Ishikawa (cell line): ENCODE results near the gene CMTM5.

Source experiments
- CEBPB ChIP-seq: IDR thresholded peaks from 2 replicates; pipeline ENCODE4 v1.6.1; 2012
- CREB1 ChIP-seq: IDR thresholded peaks from 2 replicates; pipeline ENCODE4 v1.6.1; 2012; ENCODE audit warnings: low read depth
- EGR1 ChIP-seq: IDR thresholded peaks from 2 replicates; pipeline ENCODE4 v1.6.1; 2012
- EP300 ChIP-seq: IDR thresholded peaks from 2 replicates; pipeline ENCODE4 v1.6.1; 2012; ENCODE audit warnings: borderline replicate concordance
- FOXM1 ChIP-seq: IDR thresholded peaks from 2 replicates; pipeline ENCODE4 v1.6.1; 2012; ENCODE audit warnings: low read depth, borderline replicate concordance
- NFIC ChIP-seq: IDR thresholded peaks from 2 replicates; pipeline ENCODE4 v1.6.1; 2012
- RAD21 ChIP-seq: IDR thresholded peaks from 2 replicates; pipeline ENCODE4 v1.6.1; 2012; ENCODE audit warnings: low read depth
- TAF1 ChIP-seq: IDR thresholded peaks from 2 replicates; pipeline ENCODE4 v1.6.1; 2012; ENCODE audit warnings: low read depth, mild to moderate bottlenecking
- TCF12 ChIP-seq: IDR thresholded peaks from 2 replicates; pipeline ENCODE4 v1.6.1; 2012; ENCODE audit warnings: low read depth
- TEAD4 ChIP-seq: IDR thresholded peaks from 2 replicates; pipeline ENCODE4 v1.6.1; 2012
- YY1 ChIP-seq: IDR thresholded peaks from 2 replicates; pipeline ENCODE4 v1.6.1; 2012; ENCODE audit warnings: low read depth
- ZBTB7A ChIP-seq: IDR thresholded peaks from 2 replicates; pipeline ENCODE4 v1.6.1; 2012; ENCODE audit warnings: low read depth
- TF ChIP-seq, protein P1 (sequence below): IDR thresholded peaks from 2 replicates; pipeline ENCODE4 v1.6.1; 2012; ENCODE audit warnings: low read depth, mild to moderate bottlenecking
- TF ChIP-seq, protein P2 (sequence below): IDR thresholded peaks from 2 replicates; pipeline ENCODE4 v1.6.1; 2012
- TF ChIP-seq, protein P3 (sequence below): IDR thresholded peaks from 2 replicates; pipeline ENCODE4 v1.6.1; 2012

Gene CMTM5

DNA sequence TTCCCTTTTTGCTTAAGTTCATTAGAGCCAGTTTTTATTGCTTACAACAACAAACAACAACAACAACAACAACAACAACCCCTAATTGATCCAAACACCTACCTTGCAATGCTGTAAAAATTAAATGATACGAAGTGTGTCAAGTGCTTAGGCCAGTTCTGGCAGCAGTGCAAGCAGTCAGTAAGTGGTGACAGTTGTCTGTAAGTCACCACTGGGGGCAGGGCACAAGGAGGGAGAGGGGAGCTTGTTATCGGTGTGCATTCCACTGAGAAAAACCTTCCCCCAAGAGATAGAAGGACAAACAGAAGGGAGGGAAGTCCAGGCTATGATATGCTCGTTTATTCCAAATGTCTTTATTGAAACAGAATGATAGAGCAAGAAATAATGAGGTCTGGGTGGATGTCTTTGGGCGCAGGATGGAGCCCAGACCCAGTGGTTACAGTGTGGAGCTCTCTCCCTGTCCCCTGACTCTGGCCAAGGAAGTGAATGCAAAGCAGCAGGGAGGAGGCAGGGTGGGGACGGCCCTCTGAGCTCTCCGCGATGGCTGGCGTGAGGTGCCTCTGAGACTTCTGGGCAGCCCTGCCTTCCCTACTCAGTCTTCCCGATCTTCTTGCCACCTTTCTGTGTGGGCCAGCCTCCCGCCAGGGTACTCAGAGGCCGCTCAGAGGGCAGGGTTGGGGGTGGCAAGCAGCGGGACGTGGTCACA, 30.7 kb upstream of the CMTM5 start:
- TF ChIP-seq ZBTB7A (no peak), TCF12 (no peak)

DNA sequence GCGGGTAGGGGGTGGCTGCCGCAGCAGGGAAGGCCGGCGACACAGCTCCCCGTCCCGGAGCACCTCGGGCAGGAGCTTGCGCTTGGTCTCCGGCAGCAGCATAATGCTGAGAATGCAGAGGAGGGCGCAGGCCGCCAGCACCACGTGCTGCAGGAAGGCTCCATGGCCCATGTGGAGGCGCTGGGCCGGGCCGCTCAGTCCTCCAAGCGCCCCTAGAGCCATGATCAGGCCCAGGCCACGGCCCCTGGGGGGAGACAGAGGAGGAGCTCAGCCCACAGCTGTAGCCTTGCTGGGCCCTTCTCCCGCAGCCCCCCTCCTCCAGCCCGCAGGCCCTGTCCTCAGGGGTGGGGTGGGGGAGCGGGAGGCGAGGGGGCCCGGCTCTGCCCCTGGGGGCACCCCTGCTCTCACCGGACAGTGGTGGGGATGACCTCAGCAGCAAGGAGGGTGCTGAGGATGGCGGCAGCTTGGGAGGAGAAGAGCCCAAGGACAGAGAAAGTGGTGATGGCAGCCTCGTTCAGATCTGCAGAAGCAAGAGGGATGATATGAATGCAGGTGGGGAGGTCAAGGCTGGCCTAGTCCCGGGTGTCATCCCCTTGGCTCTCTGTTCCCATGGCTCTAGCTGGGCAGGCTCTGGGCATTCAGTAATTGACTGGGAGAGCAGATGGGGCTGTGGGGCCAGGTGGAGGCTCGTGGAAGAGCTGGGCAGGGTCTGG, 30.0 kb upstream of the CMTM5 start:
- TF ChIP-seq ZBTB7A, result no peak
- no peak for TF ChIP-seq TEAD4
- no peak for TF ChIP-seq TCF12
- no peak for TF ChIP-seq EGR1
- no peak for TF ChIP-seq FOXM1
- no peak for TF ChIP-seq TAF1
- no peak for TF ChIP-seq YY1
- TF ChIP-seq, protein P1, sequence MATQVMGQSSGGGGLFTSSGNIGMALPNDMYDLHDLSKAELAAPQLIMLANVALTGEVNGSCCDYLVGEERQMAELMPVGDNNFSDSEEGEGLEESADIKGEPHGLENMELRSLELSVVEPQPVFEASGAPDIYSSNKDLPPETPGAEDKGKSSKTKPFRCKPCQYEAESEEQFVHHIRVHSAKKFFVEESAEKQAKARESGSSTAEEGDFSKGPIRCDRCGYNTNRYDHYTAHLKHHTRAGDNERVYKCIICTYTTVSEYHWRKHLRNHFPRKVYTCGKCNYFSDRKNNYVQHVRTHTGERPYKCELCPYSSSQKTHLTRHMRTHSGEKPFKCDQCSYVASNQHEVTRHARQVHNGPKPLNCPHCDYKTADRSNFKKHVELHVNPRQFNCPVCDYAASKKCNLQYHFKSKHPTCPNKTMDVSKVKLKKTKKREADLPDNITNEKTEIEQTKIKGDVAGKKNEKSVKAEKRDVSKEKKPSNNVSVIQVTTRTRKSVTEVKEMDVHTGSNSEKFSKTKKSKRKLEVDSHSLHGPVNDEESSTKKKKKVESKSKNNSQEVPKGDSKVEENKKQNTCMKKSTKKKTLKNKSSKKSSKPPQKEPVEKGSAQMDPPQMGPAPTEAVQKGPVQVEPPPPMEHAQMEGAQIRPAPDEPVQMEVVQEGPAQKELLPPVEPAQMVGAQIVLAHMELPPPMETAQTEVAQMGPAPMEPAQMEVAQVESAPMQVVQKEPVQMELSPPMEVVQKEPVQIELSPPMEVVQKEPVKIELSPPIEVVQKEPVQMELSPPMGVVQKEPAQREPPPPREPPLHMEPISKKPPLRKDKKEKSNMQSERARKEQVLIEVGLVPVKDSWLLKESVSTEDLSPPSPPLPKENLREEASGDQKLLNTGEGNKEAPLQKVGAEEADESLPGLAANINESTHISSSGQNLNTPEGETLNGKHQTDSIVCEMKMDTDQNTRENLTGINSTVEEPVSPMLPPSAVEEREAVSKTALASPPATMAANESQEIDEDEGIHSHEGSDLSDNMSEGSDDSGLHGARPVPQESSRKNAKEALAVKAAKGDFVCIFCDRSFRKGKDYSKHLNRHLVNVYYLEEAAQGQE, result no peak
- TF ChIP-seq, protein P2, sequence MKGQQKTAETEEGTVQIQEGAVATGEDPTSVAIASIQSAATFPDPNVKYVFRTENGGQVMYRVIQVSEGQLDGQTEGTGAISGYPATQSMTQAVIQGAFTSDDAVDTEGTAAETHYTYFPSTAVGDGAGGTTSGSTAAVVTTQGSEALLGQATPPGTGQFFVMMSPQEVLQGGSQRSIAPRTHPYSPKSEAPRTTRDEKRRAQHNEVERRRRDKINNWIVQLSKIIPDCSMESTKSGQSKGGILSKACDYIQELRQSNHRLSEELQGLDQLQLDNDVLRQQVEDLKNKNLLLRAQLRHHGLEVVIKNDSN, result no peak
- no peak for TF ChIP-seq CEBPB
- TF ChIP-seq RAD21, result no peak
- TF ChIP-seq CREB1, result no peak

DNA sequence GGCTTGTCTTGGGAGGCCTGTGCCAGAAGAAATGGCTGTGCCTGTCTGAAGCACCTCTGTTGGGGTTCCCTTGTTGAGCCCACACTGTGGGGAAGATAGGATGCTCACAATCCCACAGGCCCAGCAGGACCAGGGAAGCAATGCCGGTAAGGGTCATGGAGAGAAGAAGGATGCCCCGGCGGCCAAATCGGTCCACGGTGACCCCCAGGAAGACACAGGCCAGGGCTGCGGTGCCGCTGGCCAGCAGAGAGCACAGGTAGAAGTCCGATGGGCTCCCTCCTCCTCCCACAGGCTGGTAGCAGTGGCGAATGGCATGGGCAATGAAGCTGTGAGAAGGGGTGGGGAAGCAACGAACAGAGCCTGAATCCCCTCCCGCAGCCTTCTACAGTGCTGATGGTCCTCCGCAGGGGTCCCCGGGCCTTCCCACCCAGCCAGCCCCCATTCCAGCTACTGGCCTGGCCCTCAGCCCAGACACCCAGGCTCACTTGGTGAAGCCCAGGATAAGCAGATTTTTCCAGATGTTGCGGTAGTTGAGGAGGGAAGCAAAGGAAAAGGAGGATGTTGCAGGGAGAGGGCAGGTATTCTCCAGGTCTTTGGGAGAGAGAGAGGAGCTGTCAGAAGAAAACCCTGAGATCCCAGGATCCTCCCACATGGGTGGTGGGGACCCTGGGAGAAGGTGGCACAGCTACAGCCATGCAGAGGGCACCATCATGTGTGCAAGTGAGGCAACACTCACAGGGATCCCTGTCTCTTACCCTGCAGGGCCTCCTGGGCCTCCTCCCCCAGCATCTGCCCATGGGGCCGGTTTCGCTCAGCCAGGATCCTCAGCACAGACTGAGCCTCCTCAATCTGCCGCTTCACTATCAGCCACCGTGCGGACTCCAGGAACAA, 29.2 kb upstream of the CMTM5 start:
- TF ChIP-seq TCF12, result no peak

DNA sequence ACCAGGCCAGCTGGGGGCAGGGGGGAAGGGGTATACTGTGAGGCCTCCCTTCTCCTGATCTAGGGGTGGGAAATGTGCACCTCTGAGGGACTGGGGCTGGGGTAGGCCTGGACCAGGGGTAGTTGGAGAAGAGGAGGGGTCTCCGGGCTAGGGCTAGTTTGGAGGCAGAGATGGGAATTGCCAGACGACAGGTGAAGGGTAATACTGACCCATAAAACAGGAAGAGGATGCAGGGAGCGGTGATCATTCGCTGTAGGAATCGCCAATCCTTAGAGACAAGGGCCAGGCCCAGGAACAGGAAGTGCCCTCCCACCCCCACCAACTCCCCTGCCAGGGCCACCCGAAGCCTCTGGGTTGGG, 28.6 kb upstream of the CMTM5 start:
- TF ChIP-seq NFIC, result no peak
- TF ChIP-seq ZBTB7A, result no peak
- TF ChIP-seq CEBPB, result no peak
- no peak for TF ChIP-seq EGR1

DNA sequence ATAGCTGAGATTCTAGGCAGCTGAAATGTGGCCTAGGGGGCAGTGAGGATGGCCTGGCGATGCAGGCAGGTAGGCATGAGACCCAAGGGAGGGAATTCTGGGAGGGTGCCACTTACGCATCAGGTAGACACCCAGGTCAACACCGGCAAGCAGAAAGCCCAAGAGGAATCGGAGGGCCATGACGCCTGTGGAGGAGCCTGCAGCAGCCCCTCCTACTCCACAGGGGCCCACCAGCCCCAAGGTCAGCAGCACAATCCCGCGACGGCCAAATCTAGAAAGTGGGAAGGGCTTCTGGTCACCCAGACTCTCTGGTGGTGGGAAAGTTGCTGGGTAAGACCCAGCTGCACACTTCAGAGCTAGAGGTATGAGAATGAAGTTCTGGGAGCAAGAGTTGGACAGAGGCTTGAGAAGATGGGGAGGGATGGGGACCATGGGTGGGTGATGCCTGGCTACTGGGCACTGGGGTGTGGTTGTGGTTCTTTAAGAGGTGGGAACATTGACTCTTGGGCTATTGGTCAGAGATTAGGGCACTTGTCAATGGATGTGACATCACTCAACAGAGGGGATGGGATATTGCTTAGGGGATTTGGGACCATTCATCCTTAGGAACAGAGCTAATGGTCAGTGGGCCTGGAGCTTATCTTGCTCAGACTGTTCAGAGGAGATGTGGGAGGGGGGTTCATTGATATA, 27.5 kb upstream of the CMTM5 start:
- TF ChIP-seq TAF1 (no peak), YY1 (no peak), RAD21 (no peak), CEBPB (no peak), NFIC (no peak), EP300 (no peak), ZBTB7A (no peak), TEAD4 (no peak)
- TF ChIP-seq, protein P2, result no peak
- TF ChIP-seq, protein P1, result no peak

DNA sequence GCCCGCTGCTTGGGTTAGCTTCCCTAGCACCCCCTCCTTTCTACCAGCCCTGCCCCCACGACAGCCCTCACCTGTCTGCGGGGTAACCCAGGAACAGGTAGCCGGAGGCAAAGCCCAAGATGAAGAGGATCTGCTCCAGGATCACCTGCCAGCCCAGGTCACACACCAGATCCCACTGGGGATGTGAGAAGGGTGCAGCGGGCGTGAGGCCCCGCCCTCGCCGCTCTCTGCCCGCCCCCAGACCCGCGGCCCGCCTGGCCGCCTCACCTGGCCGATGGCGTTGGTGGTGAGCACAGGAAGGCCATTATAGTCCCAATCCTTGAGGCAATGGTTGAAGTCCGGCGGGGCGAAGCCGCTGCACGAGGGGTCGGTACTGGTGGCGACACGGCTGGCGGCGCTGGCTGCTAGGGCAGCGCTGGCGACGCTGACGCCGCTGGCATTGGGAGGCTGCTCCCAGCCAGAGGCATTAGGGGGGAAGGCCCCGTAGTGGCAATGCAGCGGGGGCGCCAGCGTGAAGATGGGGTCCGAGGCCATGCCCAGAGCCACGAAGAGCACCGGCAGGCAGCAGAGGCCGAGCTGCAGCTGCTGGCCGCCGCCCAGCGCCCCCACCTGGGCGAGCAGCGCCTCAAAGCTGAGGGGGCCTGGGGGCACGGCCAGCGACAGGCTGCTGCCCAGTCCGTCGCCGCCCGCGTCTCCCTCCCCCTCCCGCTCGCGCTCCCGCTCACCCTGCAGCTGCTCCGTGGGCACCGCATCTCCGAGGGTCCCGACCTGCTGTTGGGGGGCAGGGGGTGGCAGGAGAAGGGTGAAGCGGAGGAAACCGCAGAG, 25.0 kb upstream of the CMTM5 start:
- TF ChIP-seq CREB1 (no peak), YY1 (no peak), EP300 (no peak), FOXM1 (no peak), RAD21 (no peak), TEAD4 (no peak), ZBTB7A (no peak), CEBPB (no peak), NFIC (no peak)
- TF ChIP-seq, protein P3, sequence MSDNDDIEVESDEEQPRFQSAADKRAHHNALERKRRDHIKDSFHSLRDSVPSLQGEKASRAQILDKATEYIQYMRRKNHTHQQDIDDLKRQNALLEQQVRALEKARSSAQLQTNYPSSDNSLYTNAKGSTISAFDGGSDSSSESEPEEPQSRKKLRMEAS, result no peak
- TF ChIP-seq, protein P2, result no peak
